ENCODE measurements around the gene CANT1.

The CANT1 gene

GRCh38 chr17:78997881-78998280 lies 11.7 kb downstream of the CANT1 start:
- peak overlapping the region; percentile 19 for H3K27ac ChIP-seq (ENCODE audit: poor library complexity, severe bottlenecking)

GRCh38 chr17:78997231-78997741 lies 12.3 kb downstream of the CANT1 start:
- ATAC-seq (ENCODE audit: low read depth): peak; percentile 42; the same call in 1 of the 3 replicates
- Histone ChIP-seq H3K4me3 (ENCODE audit: severe bottlenecking) (no peak overlapping the region), H3K27ac (ENCODE audit: poor library complexity, severe bottlenecking) (peak overlapping the region; percentile 19), H3K9me3 (ENCODE audit: severe bottlenecking) (no peaks in the 10 kb centered on the region), H3K4me1 (ENCODE audit: insufficient read depth, poor library complexity, severe bottlenecking) (peaks cover 19% of the 10 kb centered on the region), H3K27me3 (ENCODE audit: insufficient read depth, poor library complexity, severe bottlenecking) (no peaks in the 10 kb centered on the region), H3K36me3 (ENCODE audit: low read depth) (peaks cover 67% of the 10 kb centered on the region)
- no peak for DNase-seq (ENCODE audit: low spot score)
- TF ChIP-seq CTCF (IDR thresholded peaks at IDR 0.05; ENCODE audit: poor library complexity, severe bottlenecking): no peak

More at GRCh38 chr17:78997881-78998280, 11.7 kb downstream of the CANT1 start:
- H3K4me1 ChIP-seq (ENCODE audit: insufficient read depth, poor library complexity, severe bottlenecking): peaks cover 19% of the 10 kb centered on the region
- DNase-seq (ENCODE audit: low spot score) (no peak), ATAC-seq (ENCODE audit: low read depth) (no peak)
- H3K9me3 ChIP-seq (ENCODE audit: severe bottlenecking): no peaks in the 10 kb centered on the region
- no peaks in the 10 kb centered on the region for H3K27me3 ChIP-seq (ENCODE audit: insufficient read depth, poor library complexity, severe bottlenecking)
- no peak for TF ChIP-seq CTCF (IDR thresholded peaks at IDR 0.05; ENCODE audit: poor library complexity, severe bottlenecking)
- peaks cover 67% of the 10 kb centered on the region for H3K36me3 ChIP-seq (ENCODE audit: low read depth)
- H3K4me3 ChIP-seq (ENCODE audit: severe bottlenecking): no peak overlapping the region

GRCh38 chr17:78996781-78997201 lies 12.8 kb downstream of the CANT1 start:
- no peak for TF ChIP-seq CTCF (IDR thresholded peaks at IDR 0.05; ENCODE audit: poor library complexity, severe bottlenecking)
- H3K9me3 ChIP-seq (ENCODE audit: severe bottlenecking): no peaks in the 10 kb centered on the region
- H3K4me1 ChIP-seq (ENCODE audit: insufficient read depth, poor library complexity, severe bottlenecking): peaks cover 19% of the 10 kb centered on the region
- DNase-seq (ENCODE audit: low spot score) (no peak), ATAC-seq (ENCODE audit: low read depth) (no peak)
- peak overlapping the region; percentile 19 for H3K27ac ChIP-seq (ENCODE audit: poor library complexity, severe bottlenecking)
- H3K27me3 ChIP-seq (ENCODE audit: insufficient read depth, poor library complexity, severe bottlenecking): no peaks in the 10 kb centered on the region
- H3K36me3 ChIP-seq (ENCODE audit: low read depth): peaks cover 66% of the 10 kb centered on the region
- H3K4me3 ChIP-seq (ENCODE audit: severe bottlenecking): no peak overlapping the region

GRCh38 chr17:78995761-78996451 lies 13.7 kb downstream of the CANT1 start:
- Histone ChIP-seq H3K27ac (ENCODE audit: poor library complexity, severe bottlenecking) (peak overlapping the region; percentile 19), H3K4me1 (ENCODE audit: insufficient read depth, poor library complexity, severe bottlenecking) (peaks cover 19% of the 10 kb centered on the region), H3K27me3 (ENCODE audit: insufficient read depth, poor library complexity, severe bottlenecking) (no peaks in the 10 kb centered on the region), H3K36me3 (ENCODE audit: low read depth) (peaks cover 72% of the 10 kb centered on the region), H3K4me3 (ENCODE audit: severe bottlenecking) (no peak overlapping the region), H3K9me3 (ENCODE audit: severe bottlenecking) (no peaks in the 10 kb centered on the region)
- TF ChIP-seq CTCF (IDR thresholded peaks at IDR 0.05; ENCODE audit: poor library complexity, severe bottlenecking): no peak
- ATAC-seq (ENCODE audit: low read depth) (peak; percentile 13; the same call in 1 of the 3 replicates), DNase-seq (ENCODE audit: low spot score) (no peak)
